ENCODE data around the gene CD99L2.

CD99L2 gene

DNA sequence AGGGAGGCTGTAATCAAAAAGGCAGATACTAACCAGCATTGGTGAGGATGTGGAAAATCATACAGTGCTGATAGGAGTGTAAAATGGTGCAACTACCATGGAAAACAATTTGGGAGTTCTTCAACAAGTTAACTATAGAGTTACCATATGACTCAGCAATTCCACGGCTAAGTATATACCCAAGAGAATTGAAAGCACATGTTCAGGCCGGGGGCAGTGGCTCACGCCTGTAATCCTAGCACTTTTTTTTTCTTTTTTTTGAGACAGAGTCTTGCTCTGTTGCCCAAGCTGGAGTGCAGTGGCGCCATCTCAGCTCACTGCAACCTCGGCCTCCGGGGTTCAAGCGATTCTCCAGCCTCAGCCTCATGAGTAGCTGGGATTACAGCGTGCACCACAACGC is 15.0 kb upstream of the CD99L2 start:
- Histone ChIP-seq H3K79me2 (ENCODE audit: control insufficient read depth, low read length) (no peaks in the 10 kb centered on the region), H3K27me3 (ENCODE audit: control insufficient read depth, low read length) (no peaks in the 10 kb centered on the region), H4K20me1 (ENCODE audit: control insufficient read depth, insufficient read depth, low read depth, low read length) (no peaks in the 10 kb centered on the region), H3K9me3 (ENCODE audit: control insufficient read depth, insufficient read depth, low read length) (no peaks in the 10 kb centered on the region), H3K27ac (ENCODE audit: low read depth, low read length) (no peak overlapping the region), H3K9me2 (replicated peaks; ENCODE audit: control insufficient read depth, low read length) (no peaks in the 10 kb centered on the region), H3K4me1 (ENCODE audit: control insufficient read depth, low read length) (no peaks in the 10 kb centered on the region), H3K36me3 (ENCODE audit: control insufficient read depth, low read length) (no peaks in the 10 kb centered on the region), H3K4me3 (ENCODE audit: low read length) (no peak overlapping the region), H3K4me2 (ENCODE audit: low read length) (no peak overlapping the region), H3F3A (ENCODE audit: control insufficient read depth, insufficient read depth) (no peaks in the 10 kb centered on the region)
- no peak for TF ChIP-seq EZH2phosphoT487 (IDR thresholded peaks at IDR 0.05; ENCODE audit: borderline replicate concordance, low read length)
- TF ChIP-seq, protein P1, sequence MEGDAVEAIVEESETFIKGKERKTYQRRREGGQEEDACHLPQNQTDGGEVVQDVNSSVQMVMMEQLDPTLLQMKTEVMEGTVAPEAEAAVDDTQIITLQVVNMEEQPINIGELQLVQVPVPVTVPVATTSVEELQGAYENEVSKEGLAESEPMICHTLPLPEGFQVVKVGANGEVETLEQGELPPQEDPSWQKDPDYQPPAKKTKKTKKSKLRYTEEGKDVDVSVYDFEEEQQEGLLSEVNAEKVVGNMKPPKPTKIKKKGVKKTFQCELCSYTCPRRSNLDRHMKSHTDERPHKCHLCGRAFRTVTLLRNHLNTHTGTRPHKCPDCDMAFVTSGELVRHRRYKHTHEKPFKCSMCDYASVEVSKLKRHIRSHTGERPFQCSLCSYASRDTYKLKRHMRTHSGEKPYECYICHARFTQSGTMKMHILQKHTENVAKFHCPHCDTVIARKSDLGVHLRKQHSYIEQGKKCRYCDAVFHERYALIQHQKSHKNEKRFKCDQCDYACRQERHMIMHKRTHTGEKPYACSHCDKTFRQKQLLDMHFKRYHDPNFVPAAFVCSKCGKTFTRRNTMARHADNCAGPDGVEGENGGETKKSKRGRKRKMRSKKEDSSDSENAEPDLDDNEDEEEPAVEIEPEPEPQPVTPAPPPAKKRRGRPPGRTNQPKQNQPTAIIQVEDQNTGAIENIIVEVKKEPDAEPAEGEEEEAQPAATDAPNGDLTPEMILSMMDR (IDR thresholded peaks at IDR 0.05; ENCODE audit: low read depth, low read length, poor library complexity, severe bottlenecking): no peak

DNA sequence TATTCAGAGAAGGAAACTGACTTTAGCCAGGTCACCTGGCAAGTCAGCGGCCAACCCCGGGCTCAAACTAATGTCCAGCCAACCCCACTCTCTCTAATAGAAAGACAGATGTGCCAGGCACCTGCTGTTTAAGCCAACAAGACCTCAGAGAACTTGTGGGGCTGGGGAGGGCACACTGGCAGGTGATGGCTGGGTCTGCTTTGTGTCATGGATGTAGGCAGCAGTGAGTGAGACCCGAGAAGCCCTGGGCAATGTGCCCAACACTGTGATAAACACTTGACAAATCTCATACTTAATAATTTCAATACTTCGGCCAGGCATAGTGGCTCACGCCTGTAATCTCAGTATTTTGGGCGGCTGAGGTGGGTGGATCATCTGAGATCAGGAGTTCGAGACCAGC is 9.0 kb upstream of the CD99L2 start:
- H3K79me2 ChIP-seq (ENCODE audit: control insufficient read depth, low read length): no peaks in the 10 kb centered on the region
- H4K20me1 ChIP-seq (ENCODE audit: control insufficient read depth, insufficient read depth, low read depth, low read length): no peaks in the 10 kb centered on the region
- H3F3A ChIP-seq (ENCODE audit: control insufficient read depth, insufficient read depth): no peaks in the 10 kb centered on the region
- no peaks in the 10 kb centered on the region for H3K9me2 ChIP-seq (replicated peaks; ENCODE audit: control insufficient read depth, low read length)
- no peaks in the 10 kb centered on the region for H3K4me1 ChIP-seq (ENCODE audit: control insufficient read depth, low read length)
- H3K27me3 ChIP-seq (ENCODE audit: control insufficient read depth, low read length): no peaks in the 10 kb centered on the region
- no peaks in the 10 kb centered on the region for H3K9me3 ChIP-seq (ENCODE audit: control insufficient read depth, insufficient read depth, low read length)
- H3K27ac ChIP-seq (ENCODE audit: low read depth, low read length): no peak overlapping the region
- no peak for TF ChIP-seq EZH2phosphoT487 (IDR thresholded peaks at IDR 0.05; ENCODE audit: borderline replicate concordance, low read length)
- TF ChIP-seq, protein P1 (IDR thresholded peaks at IDR 0.05; ENCODE audit: low read depth, low read length, poor library complexity, severe bottlenecking): no peak
- no peaks in the 10 kb centered on the region for H3K36me3 ChIP-seq (ENCODE audit: control insufficient read depth, low read length)
- H3K4me3 ChIP-seq (ENCODE audit: low read length): no peak overlapping the region
- H3K4me2 ChIP-seq (ENCODE audit: low read length): no peak overlapping the region

DNA sequence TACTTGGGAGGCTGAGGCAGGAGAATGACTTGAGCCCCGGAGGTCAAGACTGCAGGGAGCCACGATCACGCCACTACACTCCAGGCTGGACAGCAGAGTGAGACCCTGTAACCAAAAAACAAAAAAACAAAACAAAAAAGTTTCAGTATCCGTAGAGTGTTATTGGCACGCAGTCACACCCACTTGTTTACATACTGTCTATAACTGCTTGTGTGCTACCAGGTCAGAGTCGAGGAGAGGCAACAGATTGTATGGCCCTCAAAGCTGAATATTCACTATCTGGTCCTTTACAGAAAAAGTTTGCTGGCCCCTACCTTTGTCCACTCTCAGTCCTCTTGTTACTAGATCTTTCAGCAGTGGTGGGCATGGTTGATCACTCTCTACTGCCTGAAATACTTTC is 8.2 kb upstream of the CD99L2 start:
- H3K36me3 ChIP-seq (ENCODE audit: control insufficient read depth, low read length): no peaks in the 10 kb centered on the region
- TF ChIP-seq, protein P1 (IDR thresholded peaks at IDR 0.05; ENCODE audit: low read depth, low read length, poor library complexity, severe bottlenecking): no peak
- TF ChIP-seq EZH2phosphoT487 (IDR thresholded peaks at IDR 0.05; ENCODE audit: borderline replicate concordance, low read length): no peak
- no peaks in the 10 kb centered on the region for H3K27me3 ChIP-seq (ENCODE audit: control insufficient read depth, low read length)
- no peaks in the 10 kb centered on the region for H3K79me2 ChIP-seq (ENCODE audit: control insufficient read depth, low read length)
- no peak overlapping the region for H3K4me2 ChIP-seq (ENCODE audit: low read length)
- no peak overlapping the region for H3K4me3 ChIP-seq (ENCODE audit: low read length)
- H4K20me1 ChIP-seq (ENCODE audit: control insufficient read depth, insufficient read depth, low read depth, low read length): no peaks in the 10 kb centered on the region
- H3K4me1 ChIP-seq (ENCODE audit: control insufficient read depth, low read length): no peaks in the 10 kb centered on the region
- H3K27ac ChIP-seq (ENCODE audit: low read depth, low read length): no peak overlapping the region
- no peaks in the 10 kb centered on the region for H3K9me2 ChIP-seq (replicated peaks; ENCODE audit: control insufficient read depth, low read length)
- H3K9me3 ChIP-seq (ENCODE audit: control insufficient read depth, insufficient read depth, low read length): no peaks in the 10 kb centered on the region
- H3F3A ChIP-seq (ENCODE audit: control insufficient read depth, insufficient read depth): no peaks in the 10 kb centered on the region

DNA sequence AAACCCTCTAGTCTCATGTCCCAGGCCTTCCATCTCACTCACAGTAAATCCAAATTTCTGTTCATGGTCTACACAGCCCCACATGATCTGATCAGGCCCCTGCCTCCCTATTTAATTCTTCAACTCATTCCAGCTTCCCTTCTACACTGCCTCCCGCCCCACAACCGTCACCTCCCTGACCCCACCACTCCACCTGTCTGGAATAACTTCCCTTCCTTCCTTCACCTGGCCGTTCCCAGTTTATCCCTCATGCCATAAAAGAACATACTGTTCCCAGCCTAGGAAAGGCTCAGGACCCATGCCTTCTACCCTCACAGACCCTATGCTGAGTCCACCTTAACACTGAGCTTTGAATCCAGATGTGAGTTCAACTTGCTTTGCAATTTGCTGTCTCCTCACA is 6.8 kb upstream of the CD99L2 start:
- peaks cover under 1% of the 10 kb centered on the region; the same call in 1 of the 2 replicates for H3K27me3 ChIP-seq (ENCODE audit: control insufficient read depth, low read length)
- H3K4me2 ChIP-seq (ENCODE audit: low read length): no peak overlapping the region
- TF ChIP-seq EZH2phosphoT487 (IDR thresholded peaks at IDR 0.05; ENCODE audit: borderline replicate concordance, low read length): no peak
- TF ChIP-seq, protein P1 (IDR thresholded peaks at IDR 0.05; ENCODE audit: low read depth, low read length, poor library complexity, severe bottlenecking): no peak
- H3K9me2 ChIP-seq (replicated peaks; ENCODE audit: control insufficient read depth, low read length): no peaks in the 10 kb centered on the region
- H3K36me3 ChIP-seq (ENCODE audit: control insufficient read depth, low read length): no peaks in the 10 kb centered on the region
- H3K4me3 ChIP-seq (ENCODE audit: low read length): no peak overlapping the region
- no peaks in the 10 kb centered on the region for H3K4me1 ChIP-seq (ENCODE audit: control insufficient read depth, low read length)
- no peak overlapping the region for H3K27ac ChIP-seq (ENCODE audit: low read depth, low read length)
- no peaks in the 10 kb centered on the region for H4K20me1 ChIP-seq (ENCODE audit: control insufficient read depth, insufficient read depth, low read depth, low read length)
- H3F3A ChIP-seq (ENCODE audit: control insufficient read depth, insufficient read depth): no peaks in the 10 kb centered on the region
- H3K9me3 ChIP-seq (ENCODE audit: control insufficient read depth, insufficient read depth, low read length): no peaks in the 10 kb centered on the region
- no peaks in the 10 kb centered on the region for H3K79me2 ChIP-seq (ENCODE audit: control insufficient read depth, low read length)
